WERI-Rb-1 (cell line): Measurements from ENCODE around the gene MFAP1.
"Not testable (repeated sequence)": the region's sequence is repeated elsewhere in the genome, so short reads cannot be mapped to it uniquely, and the experiment has no call there.

Source experiments
- DNase-seq: peaks from one replicate; pipeline ENCODE4 v3.0.0-alpha.2; 2020
- H3K27ac ChIP-seq: fragments of 250-450 bp; sonication (Bioruptor Pico); 2 replicates; pipeline ENCODE4 v1.5.1; 2020; ENCODE audit warnings: mild to moderate bottlenecking, moderate library complexity
- H3K27me3 ChIP-seq: fragments of 250-450 bp; sonication (Bioruptor Pico); 2 replicates; pipeline ENCODE4 v1.5.1; 2021; ENCODE audit warnings: mild to moderate bottlenecking, low read depth, moderate library complexity; ENCODE audit not compliant: insufficient read depth, severe bottlenecking
- H3K36me3 ChIP-seq: fragments of 250-450 bp; sonication (Bioruptor Pico); 2 replicates; pipeline ENCODE4 v1.5.1; 2020; ENCODE audit warnings: mild to moderate bottlenecking, moderate library complexity
- H3K4me3 ChIP-seq: 2 replicates; pipeline ENCODE4 v1.5.1; 2011; ENCODE audit warnings: low read depth, mild to moderate bottlenecking, control low read depth, low read length
- H3K9me3 ChIP-seq: fragments of 250-450 bp; sonication (Bioruptor Pico); 2 replicates; pipeline ENCODE4 v1.5.1; 2021; ENCODE audit warnings: mild to moderate bottlenecking, moderate library complexity; ENCODE audit not compliant: severe bottlenecking
- CTCF ChIP-seq: IDR thresholded peaks from 2 replicates; pipeline ENCODE4 v1.5.1; 2011; ENCODE audit warnings: low read depth, mild to moderate bottlenecking, control low read depth, inconsistent platforms, low read length

MFAP1 gene

GRCh38 chr15:43845421-43845820, 20.9 kb upstream of the MFAP1 start:
- no peaks in the 10 kb centered on the region for H3K9me3 ChIP-seq
- peaks cover 83% of the 10 kb centered on the region for H3K36me3 ChIP-seq
- H3K4me3 ChIP-seq = no peak overlapping the region
- DNase-seq = no peak
- no peak overlapping the region for H3K27ac ChIP-seq
- TF ChIP-seq CTCF = no peak
- no peaks in the 10 kb centered on the region for H3K27me3 ChIP-seq

DNA sequence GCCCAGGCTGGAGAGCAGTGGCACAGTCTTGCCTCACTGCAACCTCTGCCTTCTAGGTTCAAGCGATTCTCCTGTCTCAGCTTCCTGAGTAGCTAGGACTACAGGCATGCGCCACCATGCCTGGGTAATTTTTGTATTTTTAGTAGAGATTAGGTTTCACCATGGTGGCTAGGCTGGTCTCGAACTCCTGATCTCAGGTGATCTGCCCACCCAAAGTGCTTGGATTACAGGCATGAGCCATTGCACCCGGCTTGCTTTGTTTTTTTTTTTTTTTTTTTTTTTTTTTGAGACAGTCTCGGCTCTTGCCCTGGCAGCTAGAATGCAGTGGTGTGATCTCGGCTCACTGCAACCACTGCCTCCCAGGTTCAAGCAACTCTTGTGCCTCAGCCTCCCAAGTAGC, 8.0 kb upstream of the MFAP1 start:
- not testable (repeated sequence) for H3K27ac ChIP-seq, H3K27me3 ChIP-seq, H3K9me3 ChIP-seq, H3K4me3 ChIP-seq, DNase-seq
- peaks cover 82% of the 10 kb centered on the region for H3K36me3 ChIP-seq

- not testable (repeated sequence) for H3K27me3 ChIP-seq, H3K9me3 ChIP-seq, DNase-seq, H3K27ac ChIP-seq, H3K4me3 ChIP-seq
- H3K36me3 ChIP-seq = peaks cover 76% of the 10 kb centered on the region
Observed at GRCh38 chr15:43831519-43832052, 7.1 kb upstream of the MFAP1 start.

GRCh38 chr15:43830691-43831275, 6.3 kb upstream of the MFAP1 start:
- peaks cover 68% of the 10 kb centered on the region for H3K36me3 ChIP-seq
- not testable (repeated sequence) for DNase-seq, H3K27ac ChIP-seq, H3K9me3 ChIP-seq, H3K27me3 ChIP-seq, H3K4me3 ChIP-seq

DNA sequence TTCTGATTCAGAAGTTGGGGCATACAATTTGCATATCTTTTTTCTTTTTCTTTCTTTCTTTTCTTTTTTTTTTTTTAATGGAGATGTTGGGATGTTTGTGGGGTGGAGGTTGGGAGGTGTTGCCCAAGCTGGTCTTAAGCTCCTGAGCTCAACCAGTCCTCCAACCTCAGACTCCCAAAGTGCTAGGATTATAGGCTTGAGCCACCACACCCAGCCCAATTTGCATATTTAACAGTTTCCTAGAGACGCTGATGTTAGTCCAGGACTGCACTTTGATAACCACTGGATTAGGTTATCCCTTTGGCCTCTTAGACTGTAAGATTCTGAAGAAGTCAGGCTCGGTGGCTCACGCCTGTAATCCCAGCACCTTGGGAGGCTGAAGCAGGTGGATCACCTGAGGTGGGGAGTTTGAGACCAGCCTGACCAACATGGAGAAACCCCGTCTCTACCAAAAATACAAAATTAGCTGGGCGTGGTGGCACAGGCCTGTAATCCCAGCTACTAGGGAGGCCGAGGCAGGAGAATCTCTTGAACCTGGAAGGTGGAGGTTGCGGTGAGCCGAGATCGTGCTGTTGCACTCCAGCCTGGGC, 5.6 kb upstream of the MFAP1 start:
- H3K27ac ChIP-seq, H3K9me3 ChIP-seq, H3K4me3 ChIP-seq, DNase-seq, H3K27me3 ChIP-seq: not testable (repeated sequence)
- peaks cover 66% of the 10 kb centered on the region for H3K36me3 ChIP-seq

DNA sequence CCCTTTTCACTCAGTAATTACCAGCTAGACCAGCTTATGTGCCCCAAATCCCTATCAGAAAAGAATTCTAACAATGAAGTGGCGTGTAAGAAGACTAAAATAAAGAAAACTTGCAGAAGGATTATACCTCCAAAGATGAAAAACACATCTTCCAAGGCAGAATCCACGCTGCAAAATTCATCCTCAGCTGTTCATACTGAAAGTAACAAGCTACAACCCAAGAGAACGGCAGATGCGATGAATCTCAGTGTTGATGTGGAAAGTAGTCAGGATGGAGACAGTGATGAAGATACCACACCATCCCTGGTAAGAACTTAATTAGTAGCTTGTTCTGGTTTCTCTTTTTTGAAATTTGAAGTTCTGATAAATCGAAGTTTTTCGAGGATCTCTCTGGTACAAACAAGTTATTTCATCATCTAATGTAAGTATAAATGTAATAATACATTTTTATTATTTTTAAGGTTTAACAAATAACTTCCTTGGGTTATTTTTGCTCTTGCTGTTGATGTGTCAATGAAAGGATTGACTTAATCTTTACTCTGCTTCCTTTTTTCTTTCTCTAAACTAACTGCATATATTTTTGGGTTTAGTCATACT, 3.7 kb upstream of the MFAP1 start:
- no peak for DNase-seq
- Histone ChIP-seq H3K4me3 (peak overlapping the region; percentile 86), H3K27ac (peak overlapping the region; percentile 94)

DNA sequence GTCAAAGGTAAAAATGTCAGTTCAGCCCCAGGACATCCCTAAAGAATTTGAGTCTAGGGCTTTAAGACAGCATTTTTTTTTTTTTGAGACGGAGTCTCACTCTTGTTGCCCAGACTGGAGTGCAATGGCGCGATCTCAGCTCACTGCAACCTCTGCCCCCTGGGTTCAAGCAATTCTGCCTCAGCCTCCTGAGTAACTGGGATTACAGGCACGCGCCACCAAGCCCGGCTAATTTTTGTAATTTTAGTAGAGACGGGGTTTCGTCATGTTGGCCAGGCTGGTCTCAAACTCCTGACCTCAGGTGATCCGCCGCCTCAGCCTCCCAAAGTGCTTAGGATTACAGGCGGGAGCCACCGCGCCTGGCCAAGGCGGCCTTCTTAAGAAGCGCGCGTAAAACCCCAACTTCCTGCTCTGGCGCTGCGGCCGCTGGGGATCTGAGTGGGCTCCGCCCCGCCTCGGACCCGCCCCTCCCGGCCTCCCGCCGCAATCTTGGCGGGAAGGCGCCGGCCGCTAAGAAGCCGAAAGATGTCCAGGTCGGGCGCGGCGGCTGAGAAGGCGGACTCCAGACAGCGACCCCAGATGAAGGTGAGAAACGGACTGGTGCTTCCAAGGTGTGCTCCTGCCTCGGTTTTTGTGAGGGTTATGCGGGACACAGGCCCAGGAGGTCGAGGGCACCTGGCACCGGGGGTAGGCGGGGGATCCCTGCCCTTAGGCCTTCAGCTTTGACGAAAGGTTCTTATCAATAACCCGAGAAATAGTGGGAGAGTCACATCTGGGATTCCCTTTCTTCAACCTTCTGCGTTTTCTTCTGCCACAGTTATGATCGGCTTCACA, 2.2 kb upstream of the MFAP1 start, which contains the start of gene WDR76:
TSS of gene WDR76 (plus strand) at position 495 of the 834 bp plus-strand sequence. CDS start at position 526, 31 bp downstream.
- Histone ChIP-seq H3K9me3 (peaks cover 8% of the 10 kb centered on the region), H3K27ac (peak within 1 kb of the TSS; percentile 94), H3K36me3 (peaks cover 49% of the 10 kb centered on the region), H3K27me3 (no peaks in the 10 kb centered on the region), H3K4me3 (peak within 1 kb of the TSS; percentile 86)
- TF ChIP-seq CTCF = no peak
- DNase-seq = peak; percentile 92

More for the DNA sequence above, 3.7 kb upstream of the MFAP1 start:
- TF ChIP-seq CTCF = no peak
- H3K9me3 ChIP-seq = peaks cover 8% of the 10 kb centered on the region
- no peaks in the 10 kb centered on the region for H3K27me3 ChIP-seq
- H3K36me3 ChIP-seq = peaks cover 51% of the 10 kb centered on the region
